Neuronal stem cell (in vitro differentiated cells): Measurements from ENCODE around the gene CTRB2. TPM values are rescaled to one million over a fixed set of nuclear protein-coding genes. Genes with fewer than 3 reads are reported as not detected.

Experiments used
- DNase-seq: peaks from one replicate; pipeline ENCODE4 v3.0.0-alpha.2; 2013; ENCODE audit warnings: low spot score
- H2AFZ ChIP-seq: one replicate; pipeline ENCODE4 v1.6.1; 2013; ENCODE audit warnings: mild to moderate bottlenecking, low read length, inconsistent platforms
- H2AK5ac ChIP-seq: 2 replicates; pipeline ENCODE4 v1.6.1; 2013; ENCODE audit warnings: low read depth, mild to moderate bottlenecking, inconsistent platforms, low read length, moderate library complexity, mixed read lengths
- H2BK120ac ChIP-seq: 2 replicates; pipeline ENCODE4 v1.6.1; 2013; ENCODE audit warnings: low read depth, mild to moderate bottlenecking, inconsistent platforms, low read length, moderate library complexity, mixed read lengths
- H2BK12ac ChIP-seq: one replicate; pipeline ENCODE4 v1.6.1; 2013; ENCODE audit warnings: low read length, inconsistent platforms
- H2BK15ac ChIP-seq: 2 replicates; pipeline ENCODE4 v1.6.1; 2013; ENCODE audit warnings: mild to moderate bottlenecking, low read length, inconsistent platforms, mixed read lengths
- H2BK5ac ChIP-seq: one replicate; pipeline ENCODE4 v1.6.1; 2013; ENCODE audit warnings: inconsistent platforms, mild to moderate bottlenecking, low read length, moderate library complexity
- H3K14ac ChIP-seq: one replicate; pipeline ENCODE4 v1.6.1; 2013; ENCODE audit warnings: low read length, inconsistent platforms
- H3K18ac ChIP-seq: 2 replicates; pipeline ENCODE4 v1.6.1; 2013; ENCODE audit warnings: low read length, inconsistent platforms
- H3K23ac ChIP-seq: 2 replicates; pipeline ENCODE4 v1.6.1; 2013; ENCODE audit warnings: low read depth, mild to moderate bottlenecking, mixed read lengths, low read length, inconsistent platforms; ENCODE audit not compliant: poor library complexity
- H3K27ac ChIP-seq: replicated peaks from 3 replicates; pipeline ENCODE4 v1.5.1; 2013; ENCODE audit warnings: low read length, inconsistent platforms
- H3K27me3 ChIP-seq, 3 experiments: 2 replicates each; pipeline ENCODE4 v1.6.1; 2013; ENCODE audit warnings: low read length in 3 of 3, mild to moderate bottlenecking in 2 of 3, inconsistent platforms in 1 of 3, low read depth in 1 of 3, mixed read lengths in 1 of 3, moderate library complexity in 1 of 3; ENCODE audit not compliant: control insufficient read depth in 3 of 3, insufficient read depth in 3 of 3
- H3K36me3 ChIP-seq, 2 donors: replicated peaks in 1 of 2; 2 replicates each; pipeline ENCODE4 v1.6.1; 2013; ENCODE audit warnings: low read length in 2 of 2; ENCODE audit not compliant: control insufficient read depth in 2 of 2, insufficient read depth in 2 of 2
- H3K4ac ChIP-seq: 2 replicates; pipeline ENCODE4 v1.6.1; 2013; ENCODE audit warnings: inconsistent platforms, mild to moderate bottlenecking, low read length, moderate library complexity
- H3K4me1 ChIP-seq, 2 donors: 1 replicate in 1 of 2; 2 replicates in 1 of 2; pipeline ENCODE4 v1.6.1; 2013; ENCODE audit warnings: low read length in 2 of 2, low read depth in 1 of 2; ENCODE audit not compliant: control insufficient read depth in 2 of 2, insufficient read depth in 1 of 2
- H3K4me2 ChIP-seq: one replicate; pipeline ENCODE4 v1.6.1; 2013; ENCODE audit warnings: mild to moderate bottlenecking, low read length, inconsistent platforms; ENCODE audit not compliant: insufficient read depth, poor library complexity, severe bottlenecking
- H3K4me3 ChIP-seq, 2 donors: 2 replicates each; pipeline ENCODE4 v1.5.1; 2013; ENCODE audit warnings: low read length in 2 of 2, mild to moderate bottlenecking in 2 of 2, inconsistent platforms in 1 of 2, moderate library complexity in 1 of 2
- H3K79me1 ChIP-seq: one replicate; pipeline ENCODE4 v1.6.1; 2013; ENCODE audit warnings: low read depth, mild to moderate bottlenecking, inconsistent platforms, low read length, moderate library complexity
- H3K9ac ChIP-seq: one replicate; pipeline ENCODE4 v1.6.1; 2013; ENCODE audit warnings: mild to moderate bottlenecking, low read depth, low read length, inconsistent platforms; ENCODE audit not compliant: poor library complexity
- H3K9me3 ChIP-seq, 2 donors: replicated peaks in 1 of 2; 2 replicates each; pipeline versions ENCODE3 to v1.6.1; 2013; ENCODE audit warnings: low read length in 2 of 2, mild to moderate bottlenecking in 2 of 2, inconsistent platforms in 1 of 2, low read depth in 1 of 2, mixed read lengths in 1 of 2, moderate library complexity in 1 of 2; ENCODE audit not compliant: control insufficient read depth in 2 of 2, insufficient read depth in 1 of 2
- H4K8ac ChIP-seq: one replicate; pipeline ENCODE4 v1.6.1; 2013; ENCODE audit warnings: low read depth, mild to moderate bottlenecking, inconsistent platforms, low read length, moderate library complexity
- H4K91ac ChIP-seq: one replicate; pipeline ENCODE4 v1.6.1; 2013; ENCODE audit warnings: low read length, low read depth, mild to moderate bottlenecking, inconsistent platforms; ENCODE audit not compliant: poor library complexity
- WGBS, 2 donors: extraction: QIAGEN DNeasy Blood & Tissue Kit; methylation state at CpG; one replicate each; pipeline ENCODE4 v1.1.7; 2013; ENCODE audit warnings: missing lambda C conversion rate in 2 of 2, mixed read lengths in 1 of 2; ENCODE audit not compliant: insufficient read length in 2 of 2, insufficient replicate concordance in 1 of 2; ENCODE audit errors: extremely low coverage in 2 of 2; 5-methylcytosine and 5-hydroxymethylcytosine counted together
- polyA plus RNA-seq, 2 experiments: library from polyadenylated mRNA; stranded (reverse); fragments of 200-250 nt; gene quantifications; one replicate each; pipeline ENCODE4 v1.2.3, GENCODE V29; 2013

CTRB2 gene
- not detected for polyA plus RNA-seq (2013, experiment 1 of 2)
- polyA plus RNA-seq (2013, experiment 2 of 2) = 0.01 TPM

- Histone ChIP-seq H3K18ac (peak within 1 kb of the TSS; percentile 64), H2BK15ac (peak within 1 kb of the TSS; percentile 75), H4K91ac (no peak within 1 kb of the TSS), H3K4me1 (peaks cover 0 to 3% of the 10 kb centered on the region in 2 donors), H3K4me3 (no peak within 1 kb of the TSS), H2AFZ (no peak within 1 kb of the TSS), H3K9ac (no peak within 1 kb of the TSS), H3K27ac (no peak within 1 kb of the TSS), H3K14ac (peak within 1 kb of the TSS; percentile 56), H2BK12ac (no peak within 1 kb of the TSS), H3K27me3 (peaks cover 0 to 6% (median 0%) of the 10 kb centered on the region in 3 experiments), H2BK5ac (peak within 1 kb of the TSS; percentile 53), H3K4ac (peak within 1 kb of the TSS; percentile 23), H3K36me3 (no peaks in the 10 kb centered on the region), H2BK120ac (no peak within 1 kb of the TSS), H4K8ac (no peak within 1 kb of the TSS), H2AK5ac (peak within 1 kb of the TSS; percentile 70), H3K23ac (peak within 1 kb of the TSS; percentile 75), H3K4me2 (no peak within 1 kb of the TSS), H3K9me3 (no peaks in the 10 kb centered on the region), H3K79me1 (no peaks in the 10 kb centered on the region)
- DNase-seq = no peak
- no CpG with 5 or more reads among the region's 24 CpGs for WGBS, 2 donors
Observed at GRCh38 chr16:75206749-75207451, at the start of gene CTRB2. TSS of gene CTRB2 (minus strand) at chr16:75207161. CDS start at chr16:75207141, 20 bp downstream.

GRCh38 chr16:75256059-75256571 is 49.2 kb upstream of the CTRB2 start:
- Histone ChIP-seq H3K27ac (peak overlapping the region; percentile 79), H3K4ac (no peak overlapping the region), H2AK5ac (peak overlapping the region; percentile 100), H2BK15ac (peak overlapping the region; percentile 99), H3K9ac (peak overlapping the region; percentile 79), H3K18ac (peak overlapping the region; percentile 98), H3K27me3 (no peaks in the 10 kb centered on the region), H3K23ac (peak overlapping the region; percentile 71), H3K4me2 (peak overlapping the region; percentile 23), H4K91ac (peak overlapping the region; percentile 88), H2BK5ac (peak overlapping the region; percentile 100), H3K36me3 (peaks cover 0 to 15% of the 10 kb centered on the region in 2 donors), H4K8ac (no peak overlapping the region), H2AFZ (no peak overlapping the region), H3K4me3 (no peak overlapping the region), H2BK12ac (peak overlapping the region; percentile 63), H2BK120ac (peak overlapping the region; percentile 77), H3K4me1 (peaks cover 51 to 65% of the 10 kb centered on the region in 2 donors), H3K79me1 (peaks cover 20% of the 10 kb centered on the region), H3K14ac (no peak overlapping the region), H3K9me3 (no peaks in the 10 kb centered on the region)
- no peak for DNase-seq
- WGBS, 2 donors = no CpG with 5 or more reads among the region's 12 CpGs

GRCh38 chr16:75254359-75254837 is 47.4 kb upstream of the CTRB2 start:
- H2AK5ac ChIP-seq = peak overlapping the region; percentile 77
- no peaks in the 10 kb centered on the region for H3K27me3 ChIP-seq
- H3K4me1 ChIP-seq = peaks cover 60 to 73% of the 10 kb centered on the region in 2 donors
- peak overlapping the region; percentile 57 for H3K14ac ChIP-seq
- H2BK12ac ChIP-seq = peak overlapping the region; percentile 92
- H3K36me3 ChIP-seq = peaks cover 0 to 13% of the 10 kb centered on the region in 2 donors
- peak overlapping the region; percentile 63 for H3K9ac ChIP-seq
- H3K9me3 ChIP-seq = no peaks in the 10 kb centered on the region
- peaks cover 25% of the 10 kb centered on the region for H3K79me1 ChIP-seq
- peak overlapping the region; percentile 88 for H3K27ac ChIP-seq
- H3K4me3 ChIP-seq = peak overlapping the region in 1 of 2 donors; percentile 4
- peak overlapping the region; percentile 76 for H3K18ac ChIP-seq
- H4K91ac ChIP-seq = peak overlapping the region; percentile 76
- peak overlapping the region; percentile 46 for H2BK15ac ChIP-seq
- no peak overlapping the region for H2BK120ac ChIP-seq
- no peak overlapping the region for H3K4ac ChIP-seq
- H3K23ac ChIP-seq = peak overlapping the region; percentile 25
- H4K8ac ChIP-seq = no peak overlapping the region
- peak overlapping the region; percentile 67 for H2BK5ac ChIP-seq
- DNase-seq = no peak
- WGBS, 2 donors = no CpG with 5 or more reads among the region's 5 CpGs
- no peak overlapping the region for H2AFZ ChIP-seq
- no peak overlapping the region for H3K4me2 ChIP-seq
